Measurements from ENCODE around the gene BCAN. TPM values are rescaled to one million over a fixed set of nuclear protein-coding genes. Genes with fewer than 3 reads are reported as not detected.

Gene BCAN
- total RNA-seq, 1 donor from 2014 or later, result 1.5 TPM

- no peak for DNase-seq
Measured at GRCh38 chr1:156662800-156663055, 20.8 kb downstream of the BCAN start.

GRCh38 chr1:156663178-156663577 is 21.3 kb downstream of the BCAN start:
- DNase-seq, result peak; percentile 96

GRCh38 chr1:156664046-156664766 is 22.3 kb downstream of the BCAN start:
- DNase-seq, result peak; percentile 93

- DNase-seq, result peak; percentile 83
Measured at GRCh38 chr1:156664767-156665411, 23.0 kb downstream of the BCAN start.

GRCh38 chr1:156665539-156665938 is 23.6 kb downstream of the BCAN start:
- no peak for DNase-seq

GRCh38 chr1:156666862-156667609 is 25.1 kb downstream of the BCAN start:
- DNase-seq, result peak; percentile 46

- DNase-seq, result peak; percentile 96
Measured at GRCh38 chr1:156667610-156667967, 25.7 kb downstream of the BCAN start.

- peak; percentile 22 for DNase-seq
Measured at GRCh38 chr1:156667968-156668709, 26.2 kb downstream of the BCAN start.

- DNase-seq, result peak; percentile 45
Measured at GRCh38 chr1:156668801-156669637, 27.1 kb downstream of the BCAN start.

GRCh38 chr1:156669794-156670193 is 27.9 kb downstream of the BCAN start:
- no peak for DNase-seq

GRCh38 chr1:156670359-156670758 is 28.4 kb downstream of the BCAN start:
- no peak for DNase-seq

- no peak for DNase-seq
Measured at GRCh38 chr1:156670791-156671190, 28.9 kb downstream of the BCAN start.

- no peak for DNase-seq
Measured at GRCh38 chr1:156671804-156672203, 29.9 kb downstream of the BCAN start.

- peak; percentile 34 for DNase-seq
Measured at GRCh38 chr1:156673387-156674121, 31.6 kb downstream of the BCAN start.

GRCh38 chr1:156675210-156676113 is 33.5 kb downstream of the BCAN start:
- peak; percentile 94 for DNase-seq

GRCh38 chr1:156676114-156676819 is 34.4 kb downstream of the BCAN start:
- DNase-seq, result no peak

GRCh38 chr1:156676820-156677615 is 35.1 kb downstream of the BCAN start, which contains the start of gene NES:
TSS of gene NES (minus strand) at chr1:156677407. CDS start at chr1:156677264, 143 bp downstream.
- peak; percentile 95 for DNase-seq

Data from tongue (tissue), 2 donors.